ENCODE data around the gene SMAD2.

The SMAD2 gene

DNA sequence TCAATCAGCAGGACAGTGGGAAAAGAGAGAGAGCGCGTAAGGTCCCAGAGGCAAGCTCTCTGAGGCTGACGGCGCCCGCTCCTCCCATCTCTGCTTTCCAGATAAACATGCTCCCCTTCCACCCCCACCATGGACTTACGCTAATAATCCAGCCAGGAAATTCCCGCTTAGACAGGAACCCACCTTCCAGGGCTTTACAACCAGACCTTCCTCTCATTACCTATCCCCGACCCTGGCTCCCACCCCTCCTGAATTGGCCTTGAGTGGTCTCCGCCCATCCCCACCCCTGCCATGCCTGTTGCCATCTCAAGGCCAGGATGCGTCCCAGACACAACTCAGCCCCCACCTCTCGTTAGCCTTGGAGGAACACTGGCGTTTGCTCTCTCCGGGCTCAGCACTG is 131.1 kb downstream of the SMAD2 start:
- H3K4me3 ChIP-seq (ENCODE audit: low read depth, low read length): no peak overlapping the region
- TF ChIP-seq, protein P1, sequence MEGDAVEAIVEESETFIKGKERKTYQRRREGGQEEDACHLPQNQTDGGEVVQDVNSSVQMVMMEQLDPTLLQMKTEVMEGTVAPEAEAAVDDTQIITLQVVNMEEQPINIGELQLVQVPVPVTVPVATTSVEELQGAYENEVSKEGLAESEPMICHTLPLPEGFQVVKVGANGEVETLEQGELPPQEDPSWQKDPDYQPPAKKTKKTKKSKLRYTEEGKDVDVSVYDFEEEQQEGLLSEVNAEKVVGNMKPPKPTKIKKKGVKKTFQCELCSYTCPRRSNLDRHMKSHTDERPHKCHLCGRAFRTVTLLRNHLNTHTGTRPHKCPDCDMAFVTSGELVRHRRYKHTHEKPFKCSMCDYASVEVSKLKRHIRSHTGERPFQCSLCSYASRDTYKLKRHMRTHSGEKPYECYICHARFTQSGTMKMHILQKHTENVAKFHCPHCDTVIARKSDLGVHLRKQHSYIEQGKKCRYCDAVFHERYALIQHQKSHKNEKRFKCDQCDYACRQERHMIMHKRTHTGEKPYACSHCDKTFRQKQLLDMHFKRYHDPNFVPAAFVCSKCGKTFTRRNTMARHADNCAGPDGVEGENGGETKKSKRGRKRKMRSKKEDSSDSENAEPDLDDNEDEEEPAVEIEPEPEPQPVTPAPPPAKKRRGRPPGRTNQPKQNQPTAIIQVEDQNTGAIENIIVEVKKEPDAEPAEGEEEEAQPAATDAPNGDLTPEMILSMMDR (IDR thresholded peaks at IDR 0.05; ENCODE audit: low read depth, low read length, missing control alignments): no peak
- in situ Hi-C loops (cut with HindIII; ENCODE audit: low sequenced_read_pairs): no loop called here

DNA sequence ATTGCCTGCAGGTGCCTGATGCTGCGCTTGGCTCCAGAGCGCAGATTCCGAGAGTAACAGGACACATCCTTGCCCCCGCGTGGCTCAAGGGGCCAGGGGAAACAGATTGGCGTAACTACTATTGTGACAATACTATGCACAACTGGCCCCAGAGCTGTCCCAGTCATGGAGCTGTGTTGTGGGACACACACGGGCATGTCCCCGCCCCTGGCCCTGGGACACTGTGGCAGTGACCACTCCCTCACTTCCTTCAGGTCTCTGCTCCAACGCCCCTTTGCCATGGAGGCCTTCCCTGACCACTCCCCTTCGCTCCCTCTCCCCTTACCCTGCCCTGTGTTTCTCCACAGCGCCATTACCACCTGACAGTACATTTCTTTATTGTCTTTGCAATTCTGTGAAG is 132.1 kb downstream of the SMAD2 start:
- TF ChIP-seq, protein P1 (IDR thresholded peaks at IDR 0.05; ENCODE audit: low read depth, low read length, missing control alignments): no peak

More for the DNA sequence above, 131.1 kb downstream of the SMAD2 start:
- no peak for DNase-seq (ENCODE audit: low read depth)

DNA sequence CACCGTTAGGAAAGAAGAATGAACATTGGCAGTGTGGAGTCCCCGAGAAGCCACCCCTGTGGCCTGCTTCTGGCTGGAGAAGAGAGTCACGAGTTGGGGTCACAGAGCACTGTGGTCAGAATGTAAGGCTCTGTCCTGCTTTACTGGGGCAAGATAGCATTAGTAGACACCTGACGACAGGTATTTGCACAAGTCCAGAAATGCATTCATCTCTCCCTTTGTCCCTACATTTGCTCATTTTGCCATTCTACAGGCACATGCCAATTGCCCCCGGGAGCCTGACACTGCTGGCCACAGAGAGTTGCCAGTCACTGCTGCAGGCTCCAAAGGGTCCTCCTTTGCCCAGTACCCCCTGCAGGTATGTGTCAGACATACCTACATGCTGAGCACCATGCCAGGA is 133.3 kb downstream of the SMAD2 start:
- no peak overlapping the region for H3K4me3 ChIP-seq (ENCODE audit: low read depth, low read length)
- in situ Hi-C loops (cut with HindIII; ENCODE audit: low sequenced_read_pairs): no loop called here
- TF ChIP-seq, protein P1 (IDR thresholded peaks at IDR 0.05; ENCODE audit: low read depth, low read length, missing control alignments): no peak
- DNase-seq (ENCODE audit: low read depth): no peak

More for the DNA sequence above, 132.1 kb downstream of the SMAD2 start:
- no peak for DNase-seq (ENCODE audit: low read depth)
- no peak overlapping the region for H3K4me3 ChIP-seq (ENCODE audit: low read depth, low read length)
- in situ Hi-C loops (cut with HindIII; ENCODE audit: low sequenced_read_pairs): no loop called here

DNA sequence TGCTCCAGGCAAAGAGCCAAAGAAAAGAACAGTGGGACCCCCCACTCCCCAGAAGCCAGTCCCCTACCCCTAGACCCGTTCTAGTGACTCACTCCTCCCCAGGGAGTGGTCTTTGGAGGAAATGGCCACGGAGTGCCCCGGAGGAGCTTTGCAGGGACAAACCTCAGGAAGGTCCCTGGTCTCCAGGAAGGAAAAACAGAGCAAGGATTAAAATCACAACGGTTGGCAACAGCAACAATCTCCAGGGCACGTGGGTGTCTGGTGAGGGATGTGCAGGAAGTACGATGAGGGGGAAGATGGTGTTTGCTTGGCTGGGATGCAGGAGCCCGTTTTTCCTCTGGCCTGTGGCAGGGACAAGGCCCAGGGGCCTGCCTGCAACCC is 135.0 kb downstream of the SMAD2 start:
- no peak overlapping the region for H3K4me3 ChIP-seq (ENCODE audit: low read depth, low read length)
- in situ Hi-C loops (cut with HindIII; ENCODE audit: low sequenced_read_pairs): no loop called here
- TF ChIP-seq, protein P1 (IDR thresholded peaks at IDR 0.05; ENCODE audit: low read depth, low read length, missing control alignments): no peak
- DNase-seq (ENCODE audit: low read depth): no peak

DNA sequence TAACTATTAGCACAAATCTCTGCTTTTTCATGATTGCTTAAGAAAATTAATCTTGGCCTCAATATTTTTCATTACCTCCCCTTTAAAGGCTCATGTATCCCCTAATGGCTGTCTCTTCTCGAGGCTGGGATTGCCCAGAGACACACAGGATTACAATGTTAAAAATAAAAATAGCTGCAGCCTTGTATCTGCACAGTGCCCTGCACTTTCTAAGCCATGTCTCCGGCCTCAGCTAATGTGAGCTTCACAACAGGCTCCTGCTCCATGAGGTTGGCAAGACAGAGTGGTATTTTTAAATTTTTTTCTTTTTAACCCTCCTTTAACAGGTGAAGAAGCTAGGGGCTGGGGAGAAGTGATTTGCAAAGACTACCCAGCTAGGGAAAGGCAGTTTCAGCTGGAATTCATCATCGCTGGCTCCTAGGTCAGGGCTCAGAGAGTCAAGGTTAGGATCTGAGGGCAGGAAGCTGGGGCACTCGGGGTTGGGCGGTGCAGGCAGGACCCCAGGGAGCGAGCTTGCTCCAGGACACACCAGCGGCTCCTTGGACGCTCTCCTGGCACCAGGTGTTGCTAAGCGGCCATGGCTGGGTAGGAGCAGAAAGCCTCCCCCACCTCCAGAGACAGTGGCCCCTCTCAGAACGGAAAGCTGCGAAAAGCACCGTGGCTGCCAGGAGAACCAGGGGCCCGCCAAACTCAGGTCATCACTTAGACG is 135.6 kb downstream of the SMAD2 start:
- in situ Hi-C loops (cut with HindIII; ENCODE audit: low sequenced_read_pairs): no loop called here
- no peak for DNase-seq (ENCODE audit: low read depth)
- H3K4me3 ChIP-seq (ENCODE audit: low read depth, low read length): no peak overlapping the region
- TF ChIP-seq, protein P1 (IDR thresholded peaks at IDR 0.05; ENCODE audit: low read depth, low read length, missing control alignments): no peak

DNA sequence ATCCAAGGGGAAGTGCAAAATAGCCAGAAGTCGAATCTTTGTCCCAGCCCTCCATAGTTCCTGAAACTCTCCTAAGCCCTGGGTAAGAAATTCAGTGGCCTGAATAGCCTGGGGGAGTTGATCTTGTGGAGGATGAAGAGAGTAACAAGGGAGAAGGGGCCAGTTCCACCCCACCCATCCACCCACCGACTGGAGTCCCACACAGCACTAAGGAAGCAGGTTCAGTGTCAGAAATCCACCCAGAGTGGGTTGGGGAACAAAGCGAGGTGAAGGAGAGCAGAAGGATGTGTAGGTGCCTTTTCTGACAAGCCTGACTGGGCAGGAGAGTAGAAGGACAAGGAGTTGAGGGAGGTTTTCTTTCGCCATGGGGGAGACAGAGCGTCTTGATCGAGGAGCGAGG is 136.8 kb downstream of the SMAD2 start:
- no peak for DNase-seq (ENCODE audit: low read depth)
- H3K4me3 ChIP-seq (ENCODE audit: low read depth, low read length): no peak overlapping the region
- in situ Hi-C loops (cut with HindIII; ENCODE audit: low sequenced_read_pairs): no loop called here
- TF ChIP-seq, protein P1 (IDR thresholded peaks at IDR 0.05; ENCODE audit: low read depth, low read length, missing control alignments): no peak
